A549 (cell line): ENCODE measurements around the gene UST.

Experiments used
- ESRRA ChIP-seq: fragments of 150-350 bp; IDR thresholded peaks from 2 replicates; pipeline ENCODE4 v1.6.1; 2014; ENCODE audit warnings: mild to moderate bottlenecking, low read length, borderline replicate concordance
- HOXB5 ChIP-seq: fragments of 250-450 bp; sonication (Bioruptor Pico); IDR thresholded peaks from 2 replicates; pipeline ENCODE4 v1.5.0; 2020; ENCODE audit warnings: mild to moderate bottlenecking, moderate library complexity
- MAZ ChIP-seq: fragments of 150-350 bp; IDR thresholded peaks from 2 replicates; pipeline ENCODE4 v1.6.1; 2014; ENCODE audit warnings: antibody characterized with exemption, low read depth, low read length, borderline replicate concordance
- POLR2A ChIP-seq: IDR thresholded peaks from 2 replicates; pipeline ENCODE4 v1.6.1; 2012; ENCODE audit warnings: mild to moderate bottlenecking, low read length
- POLR2AphosphoS2 ChIP-seq: conservative IDR thresholded peaks from 2 replicates; pipeline ENCODE4 v1.6.1; 2012; ENCODE audit warnings: low read length, improper control_type of control experiment, inconsistent platforms
- RAD21 ChIP-seq, 2 experiments: fragments of >200 bp in 1 of 2; sonication (Bioruptor Twin) in 1 of 2; formaldehyde crosslinking in 1 of 2; IDR thresholded peaks in 1 of 2; conservative IDR thresholded peaks in 1 of 2; 2 replicates in 1 of 2; 3 replicates in 1 of 2; pipeline ENCODE4 v1.6.1; 2012 to 2018; ENCODE audit warnings: inconsistent platforms in 1 of 2
- RARB ChIP-seq: fragments of 250-450 bp; sonication (Bioruptor Pico); IDR thresholded peaks from 2 replicates; pipeline ENCODE4 v1.8.0; 2021; ENCODE audit warnings: mild to moderate bottlenecking, moderate library complexity
- TFCP2L1 ChIP-seq: fragments of 250-450 bp; sonication (Bioruptor Pico); IDR thresholded peaks from 2 replicates; pipeline ENCODE4 v1.5.0; 2021; ENCODE audit warnings: mild to moderate bottlenecking
- TF ChIP-seq, protein P1 (sequence below): fragments of >200 bp; sonication (Bioruptor Twin); formaldehyde crosslinking; IDR thresholded peaks from 3 replicates; pipeline ENCODE4 v1.5.1; 2016
- TF ChIP-seq, protein P2 (sequence below): fragments of >200 bp; sonication (Bioruptor Twin); formaldehyde crosslinking; IDR thresholded peaks from 2 replicates; pipeline ENCODE4 v1.6.1; 2016
- TF ChIP-seq, protein P3 (sequence below): IDR thresholded peaks from 2 replicates; pipeline ENCODE4 v1.6.1; 2012

DNA sequence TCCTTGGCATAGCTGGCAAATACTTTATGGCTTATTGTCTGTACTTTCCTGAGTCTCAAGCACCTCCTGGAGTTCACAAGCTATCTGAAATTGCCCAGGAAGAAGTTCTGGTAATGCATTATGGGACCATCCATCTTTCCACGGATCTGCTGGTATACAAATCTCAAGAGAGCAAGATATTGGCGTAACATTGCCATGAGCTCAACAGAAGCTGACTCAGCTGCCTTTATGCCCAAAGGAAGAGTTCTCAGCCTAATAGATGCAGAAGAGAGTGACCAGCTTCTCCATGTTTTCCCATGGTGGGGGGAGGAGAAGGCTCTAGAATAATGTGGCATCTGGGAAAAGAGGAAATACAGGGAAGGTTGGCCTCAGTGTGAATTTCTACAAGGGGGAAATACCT is 78.7 kb downstream of the UST start:
- no peak for TF ChIP-seq TFCP2L1
- no peak for TF ChIP-seq ESRRA
- TF ChIP-seq, protein P1, sequence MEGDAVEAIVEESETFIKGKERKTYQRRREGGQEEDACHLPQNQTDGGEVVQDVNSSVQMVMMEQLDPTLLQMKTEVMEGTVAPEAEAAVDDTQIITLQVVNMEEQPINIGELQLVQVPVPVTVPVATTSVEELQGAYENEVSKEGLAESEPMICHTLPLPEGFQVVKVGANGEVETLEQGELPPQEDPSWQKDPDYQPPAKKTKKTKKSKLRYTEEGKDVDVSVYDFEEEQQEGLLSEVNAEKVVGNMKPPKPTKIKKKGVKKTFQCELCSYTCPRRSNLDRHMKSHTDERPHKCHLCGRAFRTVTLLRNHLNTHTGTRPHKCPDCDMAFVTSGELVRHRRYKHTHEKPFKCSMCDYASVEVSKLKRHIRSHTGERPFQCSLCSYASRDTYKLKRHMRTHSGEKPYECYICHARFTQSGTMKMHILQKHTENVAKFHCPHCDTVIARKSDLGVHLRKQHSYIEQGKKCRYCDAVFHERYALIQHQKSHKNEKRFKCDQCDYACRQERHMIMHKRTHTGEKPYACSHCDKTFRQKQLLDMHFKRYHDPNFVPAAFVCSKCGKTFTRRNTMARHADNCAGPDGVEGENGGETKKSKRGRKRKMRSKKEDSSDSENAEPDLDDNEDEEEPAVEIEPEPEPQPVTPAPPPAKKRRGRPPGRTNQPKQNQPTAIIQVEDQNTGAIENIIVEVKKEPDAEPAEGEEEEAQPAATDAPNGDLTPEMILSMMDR, result no peak
- TF ChIP-seq, protein P2, sequence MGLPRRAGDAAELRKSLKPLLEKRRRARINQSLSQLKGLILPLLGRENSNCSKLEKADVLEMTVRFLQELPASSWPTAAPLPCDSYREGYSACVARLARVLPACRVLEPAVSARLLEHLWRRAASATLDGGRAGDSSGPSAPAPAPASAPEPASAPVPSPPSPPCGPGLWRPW, result no peak
- no peak for TF ChIP-seq MAZ
- TF ChIP-seq POLR2AphosphoS2, result no peak
- TF ChIP-seq RAD21 (conservative IDR thresholded peaks at IDR 0.05 in 1 of 2, IDR thresholded peaks at IDR 0.05 in 1 of 2), result no peak
- TF ChIP-seq, protein P3, sequence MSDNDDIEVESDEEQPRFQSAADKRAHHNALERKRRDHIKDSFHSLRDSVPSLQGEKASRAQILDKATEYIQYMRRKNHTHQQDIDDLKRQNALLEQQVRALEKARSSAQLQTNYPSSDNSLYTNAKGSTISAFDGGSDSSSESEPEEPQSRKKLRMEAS, result no peak
- no peak for TF ChIP-seq HOXB5 (CRISPR knock-in tag)
- no peak for TF ChIP-seq RARB (CRISPR knock-in tag)
- TF ChIP-seq POLR2A, result no peak
